Panc1 (cell line): ENCODE results near the gene RPS6KB2.

ENCODE experiments used
- CTCF ChIP-seq: fragments of 450-650 bp; IDR thresholded peaks from 2 replicates; pipeline ENCODE4 v1.5.1; 2017; ENCODE audit warnings: mild to moderate bottlenecking
- POLR2AphosphoS5 ChIP-seq: IDR thresholded peaks from 2 replicates; pipeline ENCODE4 v1.6.1; 2012; ENCODE audit warnings: mild to moderate bottlenecking, low read depth, low read length, moderate library complexity
- REST ChIP-seq, 2 experiments: IDR thresholded peaks; 2 replicates each; pipeline ENCODE4 v1.6.1; 2011 to 2012; ENCODE audit warnings: low read depth in 2 of 2, control low read depth in 1 of 2, low read length in 1 of 2, mild to moderate bottlenecking in 1 of 2, moderate library complexity in 1 of 2; ENCODE audit not compliant: insufficient read depth in 1 of 2
- SIN3A ChIP-seq: IDR thresholded peaks from 2 replicates; pipeline ENCODE4 v1.6.1; 2012; ENCODE audit warnings: low read depth, mild to moderate bottlenecking, low read length, moderate library complexity, borderline replicate concordance; ENCODE audit not compliant: insufficient read depth
- TCF7L2 ChIP-seq: IDR thresholded peaks from 2 replicates; pipeline ENCODE4 v1.6.1; 2011; ENCODE audit warnings: mild to moderate bottlenecking, low read depth, low read length, inconsistent platforms

GRCh38 chr11:67439321-67440228 is 11.3 kb downstream of the RPS6KB2 start:
- no peak; the same call in 1 of the 2 replicates for TF ChIP-seq CTCF
- TF ChIP-seq REST (IDR thresholded peaks at IDR 0.05; ENCODE audit: insufficient read depth in 1 of 2, low read depth in 2 of 2, low read length in 1 of 2) = peak in 1 of 2 experiments; percentile 34; a peak in 1 of 4 replicates
- no peak for TF ChIP-seq TCF7L2
- TF ChIP-seq POLR2AphosphoS5 = no peak; the same call in 1 of the 2 replicates
- no peak for TF ChIP-seq SIN3A
